IMR-90 (cell line): Measurements from ENCODE around the gene KLC3.

Experiments used
- MAFK ChIP-seq: IDR thresholded peaks from 2 replicates; pipeline ENCODE4 v1.6.1; 2012; ENCODE audit warnings: low read depth, low read length, improper control_type of control experiment
- MXI1 ChIP-seq: IDR thresholded peaks from 2 replicates; pipeline ENCODE4 v1.6.1; 2012; ENCODE audit warnings: low read depth, mild to moderate bottlenecking, low read length, moderate library complexity, borderline replicate concordance
- POLR2A ChIP-seq: IDR thresholded peaks from 2 replicates; pipeline ENCODE4 v1.6.1; 2012; ENCODE audit warnings: mild to moderate bottlenecking, low read depth, low read length
- SMC3 ChIP-seq: fragments of 150-350 bp; IDR thresholded peaks from 2 replicates; pipeline ENCODE4 v1.6.1; 2016; ENCODE audit warnings: low read depth, mild to moderate bottlenecking, antibody characterized with exemption, low read length, moderate library complexity
- TF ChIP-seq, protein P1 (sequence below): conservative IDR thresholded peaks from 2 replicates; pipeline ENCODE4 v1.5.1; 2012; ENCODE audit warnings: mild to moderate bottlenecking, low read depth, low read length, improper control_type of control experiment
- TF ChIP-seq, protein P2 (sequence below): fragments of 150-350 bp; IDR thresholded peaks from 2 replicates; pipeline ENCODE4 v1.6.1; 2016; ENCODE audit warnings: low read depth, mild to moderate bottlenecking, low read length, moderate library complexity, borderline replicate concordance

DNA sequence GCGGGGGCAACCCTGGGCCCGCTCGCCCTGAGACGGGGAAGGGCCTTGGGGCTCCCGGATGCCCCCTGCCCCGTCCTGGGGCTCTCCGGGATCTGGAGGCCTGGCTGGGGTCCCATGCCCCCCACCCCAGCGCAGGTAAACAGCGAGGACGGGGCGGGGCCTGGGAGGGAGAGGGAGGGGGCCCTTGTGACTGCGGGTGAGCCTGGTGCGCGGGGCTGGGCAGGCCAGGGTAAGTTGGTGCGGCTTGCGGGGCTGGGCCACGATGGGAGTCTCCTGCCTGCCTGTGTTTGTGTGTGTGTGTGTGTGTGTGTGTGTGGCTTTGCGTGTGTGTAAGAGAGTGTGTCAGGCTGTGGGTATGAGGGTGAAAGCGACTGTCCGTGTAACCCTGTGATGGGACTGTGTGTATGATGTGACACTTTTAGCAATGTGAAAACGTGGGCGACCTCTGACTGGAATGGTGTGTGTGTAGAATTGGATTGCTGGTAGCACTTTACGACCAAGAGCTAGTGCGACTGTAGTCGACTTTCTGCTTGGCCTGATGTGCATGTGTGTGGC is 426 bp downstream of the KLC3 start:
- TF ChIP-seq POLR2A (no peak), MXI1 (no peak), SMC3 (no peak), MAFK (no peak)
- TF ChIP-seq, protein P1, sequence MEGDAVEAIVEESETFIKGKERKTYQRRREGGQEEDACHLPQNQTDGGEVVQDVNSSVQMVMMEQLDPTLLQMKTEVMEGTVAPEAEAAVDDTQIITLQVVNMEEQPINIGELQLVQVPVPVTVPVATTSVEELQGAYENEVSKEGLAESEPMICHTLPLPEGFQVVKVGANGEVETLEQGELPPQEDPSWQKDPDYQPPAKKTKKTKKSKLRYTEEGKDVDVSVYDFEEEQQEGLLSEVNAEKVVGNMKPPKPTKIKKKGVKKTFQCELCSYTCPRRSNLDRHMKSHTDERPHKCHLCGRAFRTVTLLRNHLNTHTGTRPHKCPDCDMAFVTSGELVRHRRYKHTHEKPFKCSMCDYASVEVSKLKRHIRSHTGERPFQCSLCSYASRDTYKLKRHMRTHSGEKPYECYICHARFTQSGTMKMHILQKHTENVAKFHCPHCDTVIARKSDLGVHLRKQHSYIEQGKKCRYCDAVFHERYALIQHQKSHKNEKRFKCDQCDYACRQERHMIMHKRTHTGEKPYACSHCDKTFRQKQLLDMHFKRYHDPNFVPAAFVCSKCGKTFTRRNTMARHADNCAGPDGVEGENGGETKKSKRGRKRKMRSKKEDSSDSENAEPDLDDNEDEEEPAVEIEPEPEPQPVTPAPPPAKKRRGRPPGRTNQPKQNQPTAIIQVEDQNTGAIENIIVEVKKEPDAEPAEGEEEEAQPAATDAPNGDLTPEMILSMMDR: no peak
- TF ChIP-seq, protein P2, sequence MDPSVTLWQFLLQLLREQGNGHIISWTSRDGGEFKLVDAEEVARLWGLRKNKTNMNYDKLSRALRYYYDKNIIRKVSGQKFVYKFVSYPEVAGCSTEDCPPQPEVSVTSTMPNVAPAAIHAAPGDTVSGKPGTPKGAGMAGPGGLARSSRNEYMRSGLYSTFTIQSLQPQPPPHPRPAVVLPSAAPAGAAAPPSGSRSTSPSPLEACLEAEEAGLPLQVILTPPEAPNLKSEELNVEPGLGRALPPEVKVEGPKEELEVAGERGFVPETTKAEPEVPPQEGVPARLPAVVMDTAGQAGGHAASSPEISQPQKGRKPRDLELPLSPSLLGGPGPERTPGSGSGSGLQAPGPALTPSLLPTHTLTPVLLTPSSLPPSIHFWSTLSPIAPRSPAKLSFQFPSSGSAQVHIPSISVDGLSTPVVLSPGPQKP: no peak
